ENCODE results near the gene WIPF2.

- TF ChIP-seq CTCF (IDR thresholded peaks at IDR 0.05): no peak
- no peak for TF ChIP-seq POLR2A (IDR thresholded peaks at IDR 0.05)
Measured at GRCh38 chr17:40188694-40189093, 30.4 kb upstream of the WIPF2 start.

All from tibial nerve (tissue), 3 donors.